Dendritic cell treated with granulocyte-macrophage colony-stimulating factor and Interleukin-4, amounts not matched to agents 40 ng/mL and 50 ng/mL, for 4 days (primary cell): ENCODE measurements around the gene ATE1.

Experiments used
- H3K27ac Mint-ChIP-seq: one replicate; pipeline ENCODE4 v1.8.0; 2022; ENCODE audit warnings: mild to moderate bottlenecking, mixed read lengths
- H3K27me3 Mint-ChIP-seq: one replicate; pipeline ENCODE4 v1.8.0; 2022; ENCODE audit warnings: mild to moderate bottlenecking, mixed read lengths
- H3K36me3 Mint-ChIP-seq: one replicate; pipeline ENCODE4 v1.8.0; 2022; ENCODE audit warnings: low read depth, mixed read lengths
- H3K4me1 Mint-ChIP-seq: one replicate; pipeline ENCODE4 v1.8.0; 2022; ENCODE audit warnings: low read depth, mixed read lengths
- H3K4me3 Mint-ChIP-seq: one replicate; pipeline ENCODE4 v1.8.0; 2022; ENCODE audit warnings: mild to moderate bottlenecking, moderate library complexity, mixed read lengths
- H3K9me3 Mint-ChIP-seq: one replicate; pipeline ENCODE4 v1.8.0; 2022; ENCODE audit warnings: mixed read lengths
- intact Hi-C: fragments of 100-400 bp; cut with micrococcal nuclease; formaldehyde crosslinking; loops from one replicate; pipeline ENCODE4 v1.15.0; 2022

The ATE1 gene

GRCh38 chr10:121822724-121823123 lies 105.1 kb downstream of the ATE1 start:
- Mint-ChIP-seq H3K27ac (no peak overlapping the region), H3K4me1 (peaks cover 5% of the 10 kb centered on the region), H3K4me3 (no peak overlapping the region), H3K27me3 (no peaks in the 10 kb centered on the region), H3K36me3 (peaks cover 20% of the 10 kb centered on the region), H3K9me3 (no peaks in the 10 kb centered on the region)
- intact Hi-C loops = loop anchor here (10.0 kb wide), 1 partner anchor 62 kb away; no protein-coding TSS in a partner anchor

DNA sequence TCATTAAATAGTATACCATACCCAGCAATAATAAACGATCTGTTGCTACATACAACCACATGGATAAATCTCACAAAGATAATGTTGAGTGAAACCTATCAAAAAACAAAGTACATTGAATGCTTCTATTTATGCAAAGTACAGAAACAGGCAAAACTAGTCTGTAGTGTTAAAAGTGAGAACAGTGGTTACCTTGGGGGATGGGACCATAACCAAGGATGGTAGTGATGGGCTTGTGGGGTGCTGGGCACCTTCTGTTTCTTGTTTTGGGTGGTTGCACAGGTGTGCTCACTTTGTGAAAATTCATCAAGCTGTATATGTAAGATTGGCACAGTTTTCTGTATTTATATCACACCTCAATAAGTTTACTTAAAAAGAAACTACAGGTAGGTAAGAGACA lies 105.7 kb downstream of the ATE1 start:
- intact Hi-C loops = loop anchor here (10.0 kb wide), 1 partner anchor 63 kb away; no protein-coding TSS in a partner anchor
- Mint-ChIP-seq H3K4me3 (no peak overlapping the region), H3K9me3 (no peaks in the 10 kb centered on the region), H3K27me3 (no peaks in the 10 kb centered on the region), H3K27ac (no peak overlapping the region), H3K4me1 (peaks cover 5% of the 10 kb centered on the region), H3K36me3 (peaks cover 15% of the 10 kb centered on the region)

DNA sequence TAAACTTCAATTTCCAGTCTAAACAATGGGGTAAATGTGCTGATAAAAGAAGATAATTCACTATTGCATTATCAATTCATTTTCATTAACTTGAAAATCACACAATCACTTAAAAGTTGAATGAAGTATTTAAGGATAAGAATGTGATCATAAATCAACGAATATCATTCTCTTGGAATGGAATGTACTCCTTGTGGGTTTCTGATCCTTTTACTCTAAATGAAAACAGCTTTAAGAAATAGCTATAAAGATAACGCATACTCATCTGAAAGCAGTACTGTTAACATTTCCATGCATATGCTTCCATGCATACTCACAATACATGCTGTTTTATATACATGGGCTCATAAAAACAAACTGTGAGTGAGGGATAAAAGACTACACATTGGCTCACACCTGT lies 108.8 kb downstream of the ATE1 start:
- no peaks in the 10 kb centered on the region for H3K9me3 Mint-ChIP-seq
- H3K36me3 Mint-ChIP-seq = peaks cover 8% of the 10 kb centered on the region
- H3K27ac Mint-ChIP-seq = no peak overlapping the region
- intact Hi-C loops = no loop called here
- no peaks in the 10 kb centered on the region for H3K27me3 Mint-ChIP-seq
- H3K4me3 Mint-ChIP-seq = no peak overlapping the region
- H3K4me1 Mint-ChIP-seq = no peaks in the 10 kb centered on the region

DNA sequence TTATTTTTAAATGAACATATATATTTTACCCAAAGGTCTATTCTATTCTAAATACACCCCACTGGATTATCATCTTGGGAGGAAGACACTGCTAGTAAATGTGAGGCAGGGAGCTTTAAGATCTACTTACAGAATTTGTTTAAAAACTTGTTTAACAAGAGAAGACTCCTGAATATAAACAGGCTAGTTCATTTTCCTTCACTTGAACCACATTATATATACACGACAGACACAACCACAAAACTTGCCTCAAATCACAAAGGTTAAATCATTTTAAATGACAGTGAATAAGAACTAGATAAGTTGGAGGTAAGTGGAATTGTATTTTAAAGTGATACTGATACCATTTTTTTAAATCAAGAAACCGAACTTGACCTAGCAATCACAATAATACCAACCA lies 109.2 kb downstream of the ATE1 start:
- H3K4me1 Mint-ChIP-seq = no peaks in the 10 kb centered on the region
- no peak overlapping the region for H3K27ac Mint-ChIP-seq
- H3K36me3 Mint-ChIP-seq = peaks cover 8% of the 10 kb centered on the region
- no peak overlapping the region for H3K4me3 Mint-ChIP-seq
- no peaks in the 10 kb centered on the region for H3K9me3 Mint-ChIP-seq
- intact Hi-C loops = no loop called here
- no peaks in the 10 kb centered on the region for H3K27me3 Mint-ChIP-seq

- no peak overlapping the region for H3K27ac Mint-ChIP-seq
- no peaks in the 10 kb centered on the region for H3K36me3 Mint-ChIP-seq
- intact Hi-C loops = no loop called here
- H3K4me3 Mint-ChIP-seq = no peak overlapping the region
- H3K9me3 Mint-ChIP-seq = no peaks in the 10 kb centered on the region
- no peaks in the 10 kb centered on the region for H3K27me3 Mint-ChIP-seq
- H3K4me1 Mint-ChIP-seq = no peaks in the 10 kb centered on the region
Measured at GRCh38 chr10:121816197-121816596, 111.6 kb downstream of the ATE1 start.

DNA sequence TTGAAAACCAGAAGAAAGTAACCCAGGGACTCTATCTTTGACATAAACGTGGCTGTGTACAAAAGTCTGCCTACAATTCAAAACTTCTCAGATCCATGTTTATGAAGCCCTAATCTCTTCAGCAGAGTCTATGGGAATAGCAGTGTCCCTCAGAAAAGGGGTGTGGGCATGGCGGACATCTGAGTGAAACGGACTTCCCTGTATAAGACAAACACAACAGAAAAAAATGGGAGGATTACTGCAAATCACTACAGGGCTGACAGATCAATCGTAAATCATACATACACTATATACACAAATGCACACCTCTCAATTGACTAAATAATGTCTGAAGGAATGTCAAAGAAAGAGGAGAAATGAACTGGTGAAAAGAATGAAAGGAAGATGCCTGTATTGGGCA lies 114.0 kb downstream of the ATE1 start:
- Mint-ChIP-seq H3K4me3 (no peak overlapping the region), H3K27ac (no peak overlapping the region), H3K36me3 (no peaks in the 10 kb centered on the region), H3K9me3 (no peaks in the 10 kb centered on the region), H3K27me3 (no peaks in the 10 kb centered on the region), H3K4me1 (no peaks in the 10 kb centered on the region)
- intact Hi-C loops = no loop called here

DNA sequence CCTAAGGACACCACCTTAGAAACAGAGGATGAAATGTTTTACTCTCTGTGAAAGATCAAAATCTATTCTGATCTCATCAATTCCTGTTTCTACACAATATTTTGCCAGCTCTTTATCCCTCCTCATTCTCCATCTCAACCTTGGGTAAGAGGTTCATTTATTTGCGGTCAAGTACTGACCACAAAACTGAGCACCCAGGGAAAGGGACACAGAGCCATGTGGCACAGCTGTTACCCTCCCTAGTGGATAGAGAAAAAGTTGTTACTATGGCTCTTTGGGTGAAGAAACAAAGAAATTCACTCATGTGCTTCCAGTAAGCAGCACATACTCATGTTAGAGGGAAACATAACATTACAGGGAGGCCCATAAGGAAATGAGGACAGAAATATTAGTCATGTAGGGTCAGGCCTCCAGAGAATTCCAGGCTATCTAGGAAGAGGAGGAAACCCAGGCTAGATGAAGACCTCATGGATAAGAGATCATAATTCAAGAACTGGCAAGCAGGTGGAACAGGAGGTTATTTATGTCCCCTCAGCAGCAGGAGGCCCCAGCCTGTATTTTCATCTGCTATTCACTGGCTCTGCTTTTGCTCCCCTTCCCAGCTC lies 114.5 kb downstream of the ATE1 start:
- intact Hi-C loops = no loop called here
- H3K9me3 Mint-ChIP-seq = no peaks in the 10 kb centered on the region
- no peaks in the 10 kb centered on the region for H3K4me1 Mint-ChIP-seq
- H3K36me3 Mint-ChIP-seq = no peaks in the 10 kb centered on the region
- H3K4me3 Mint-ChIP-seq = no peak overlapping the region
- no peaks in the 10 kb centered on the region for H3K27me3 Mint-ChIP-seq
- no peak overlapping the region for H3K27ac Mint-ChIP-seq

- Mint-ChIP-seq H3K36me3 (no peaks in the 10 kb centered on the region), H3K27ac (no peak overlapping the region), H3K9me3 (no peaks in the 10 kb centered on the region), H3K4me3 (no peak overlapping the region), H3K4me1 (no peaks in the 10 kb centered on the region), H3K27me3 (no peaks in the 10 kb centered on the region)
- intact Hi-C loops = no loop called here
Measured at GRCh38 chr10:121812031-121812430, 115.8 kb downstream of the ATE1 start.

DNA sequence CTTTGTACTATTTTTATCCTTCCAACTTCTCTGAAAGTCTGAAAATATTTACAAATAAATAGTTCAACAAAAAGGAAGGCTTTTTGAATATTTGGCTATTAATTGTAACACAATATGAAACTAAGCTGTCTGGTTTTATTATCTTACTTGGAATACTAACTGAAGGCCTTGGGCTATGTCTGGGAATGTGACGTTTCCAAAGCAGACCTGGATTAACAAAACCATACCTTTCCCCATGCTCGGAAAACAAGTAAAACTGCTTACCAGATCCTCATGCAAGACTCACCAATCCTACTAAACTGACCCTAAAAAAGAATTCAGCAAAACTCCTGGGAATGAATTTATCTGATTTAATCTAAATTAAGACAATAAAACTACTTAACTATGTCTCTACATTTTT lies 116.4 kb downstream of the ATE1 start:
- Mint-ChIP-seq H3K27me3 (no peaks in the 10 kb centered on the region), H3K36me3 (peaks cover 5% of the 10 kb centered on the region), H3K4me3 (no peak overlapping the region), H3K9me3 (no peaks in the 10 kb centered on the region), H3K27ac (no peak overlapping the region), H3K4me1 (no peaks in the 10 kb centered on the region)
- intact Hi-C loops = no loop called here

GRCh38 chr10:121808835-121809234 lies 119.0 kb downstream of the ATE1 start:
- Mint-ChIP-seq H3K36me3 (peaks cover 5% of the 10 kb centered on the region), H3K4me1 (no peaks in the 10 kb centered on the region), H3K27ac (no peak overlapping the region), H3K27me3 (no peaks in the 10 kb centered on the region), H3K4me3 (no peak overlapping the region), H3K9me3 (no peaks in the 10 kb centered on the region)
- intact Hi-C loops = no loop called here

GRCh38 chr10:121804460-121804859 lies 123.4 kb downstream of the ATE1 start:
- intact Hi-C loops = no loop called here

DNA sequence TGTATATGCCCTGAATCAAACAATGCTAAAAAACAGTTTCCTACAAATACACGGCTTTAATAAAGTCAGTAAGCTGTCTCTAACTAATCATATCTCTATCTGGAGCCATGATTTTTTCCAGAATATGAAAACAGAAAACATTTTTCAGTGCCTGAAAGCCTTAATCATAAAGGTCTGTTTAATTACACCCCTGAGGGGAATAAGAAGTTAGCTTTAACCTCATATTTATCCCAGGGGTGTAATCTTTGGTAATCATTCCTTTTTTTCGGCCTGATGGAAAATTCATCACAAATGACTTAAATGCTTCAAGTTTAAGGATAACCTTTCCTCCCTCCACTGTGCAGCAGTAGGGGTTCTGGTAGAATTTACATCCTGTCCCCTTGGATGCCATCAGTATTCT lies 124.2 kb downstream of the ATE1 start:
- Mint-ChIP-seq H3K27me3 (no peaks in the 10 kb centered on the region), H3K4me1 (no peaks in the 10 kb centered on the region)
- intact Hi-C loops = no loop called here

More at GRCh38 chr10:121804460-121804859, 123.4 kb downstream of the ATE1 start:
- H3K36me3 Mint-ChIP-seq = peaks cover 13% of the 10 kb centered on the region
- no peaks in the 10 kb centered on the region for H3K9me3 Mint-ChIP-seq
- no peak overlapping the region for H3K27ac Mint-ChIP-seq
- no peaks in the 10 kb centered on the region for H3K27me3 Mint-ChIP-seq
- no peaks in the 10 kb centered on the region for H3K4me1 Mint-ChIP-seq
- H3K4me3 Mint-ChIP-seq = no peak overlapping the region

GRCh38 chr10:121800831-121801230 lies 127.0 kb downstream of the ATE1 start:
- peaks cover 8% of the 10 kb centered on the region for H3K36me3 Mint-ChIP-seq
- no peak overlapping the region for H3K4me3 Mint-ChIP-seq
- peaks cover 8% of the 10 kb centered on the region for H3K4me1 Mint-ChIP-seq
- no peaks in the 10 kb centered on the region for H3K27me3 Mint-ChIP-seq
- intact Hi-C loops = no loop called here
- no peak overlapping the region for H3K27ac Mint-ChIP-seq
- no peaks in the 10 kb centered on the region for H3K9me3 Mint-ChIP-seq

More for the DNA sequence above, 124.2 kb downstream of the ATE1 start:
- no peak overlapping the region for H3K4me3 Mint-ChIP-seq
- peaks cover 13% of the 10 kb centered on the region for H3K36me3 Mint-ChIP-seq
- H3K27ac Mint-ChIP-seq = no peak overlapping the region
- H3K9me3 Mint-ChIP-seq = no peaks in the 10 kb centered on the region

GRCh38 chr10:121800146-121800545 lies 127.7 kb downstream of the ATE1 start:
- intact Hi-C loops = no loop called here
- peaks cover 8% of the 10 kb centered on the region for H3K36me3 Mint-ChIP-seq
- no peak overlapping the region for H3K4me3 Mint-ChIP-seq
- H3K27ac Mint-ChIP-seq = no peak overlapping the region
- peaks cover 8% of the 10 kb centered on the region for H3K4me1 Mint-ChIP-seq
- H3K27me3 Mint-ChIP-seq = no peaks in the 10 kb centered on the region
- H3K9me3 Mint-ChIP-seq = no peaks in the 10 kb centered on the region

- Mint-ChIP-seq H3K27ac (no peak overlapping the region), H3K4me1 (peaks cover 8% of the 10 kb centered on the region), H3K36me3 (peaks cover 4% of the 10 kb centered on the region), H3K4me3 (no peak overlapping the region), H3K27me3 (no peaks in the 10 kb centered on the region), H3K9me3 (no peaks in the 10 kb centered on the region)
- intact Hi-C loops = no loop called here
Measured at GRCh38 chr10:121797490-121797889, 130.3 kb downstream of the ATE1 start.
